ENCODE measurements around the gene LRMDA. TPM values are rescaled to one million over a fixed set of nuclear protein-coding genes. Genes with fewer than 3 reads are reported as not detected.

Gene LRMDA
- total RNA-seq, 1 donor from 2014 or later = 18.7 TPM

GRCh38 chr10:75493464-75493863, 62.0 kb downstream of the LRMDA start:
- Histone ChIP-seq H3K4me3 (ENCODE audit: low read depth, low read length) (no peak overlapping the region), H3K27me3 (ENCODE audit: control insufficient read depth, insufficient read depth, low read length) (no peaks in the 10 kb centered on the region), H3K36me3 (ENCODE audit: control insufficient read depth, insufficient read depth, low read length) (no peaks in the 10 kb centered on the region)
- DNase-seq (ENCODE audit: low read depth) = no peak
- TF ChIP-seq CTCF (IDR thresholded peaks at IDR 0.05; ENCODE audit: insufficient read depth, low read length, poor library complexity, severe bottlenecking) = no peak

GRCh38 chr10:75495434-75496190, 64.2 kb downstream of the LRMDA start:
- Histone ChIP-seq H3K27me3 (ENCODE audit: control insufficient read depth, insufficient read depth, low read length) (no peaks in the 10 kb centered on the region), H3K36me3 (ENCODE audit: control insufficient read depth, insufficient read depth, low read length) (no peaks in the 10 kb centered on the region), H3K4me3 (ENCODE audit: low read depth, low read length) (no peak overlapping the region)
- DNase-seq (ENCODE audit: low read depth) = no peak
- TF ChIP-seq CTCF (IDR thresholded peaks at IDR 0.05; ENCODE audit: insufficient read depth, low read length, poor library complexity, severe bottlenecking) = no peak

- TF ChIP-seq CTCF (IDR thresholded peaks at IDR 0.05; ENCODE audit: insufficient read depth, low read length, poor library complexity, severe bottlenecking) = no peak
- no peak overlapping the region for H3K4me3 ChIP-seq (ENCODE audit: low read depth, low read length)
- no peaks in the 10 kb centered on the region for H3K36me3 ChIP-seq (ENCODE audit: control insufficient read depth, insufficient read depth, low read length)
- DNase-seq (ENCODE audit: low read depth) = no peak
- H3K27me3 ChIP-seq (ENCODE audit: control insufficient read depth, insufficient read depth, low read length) = no peaks in the 10 kb centered on the region
Measured at GRCh38 chr10:75496191-75496567, 64.8 kb downstream of the LRMDA start.

- H3K27me3 ChIP-seq (ENCODE audit: control insufficient read depth, insufficient read depth, low read length) = no peaks in the 10 kb centered on the region
- TF ChIP-seq CTCF (IDR thresholded peaks at IDR 0.05; ENCODE audit: insufficient read depth, low read length, poor library complexity, severe bottlenecking) = no peak
- DNase-seq (ENCODE audit: low read depth) = no peak
- no peaks in the 10 kb centered on the region for H3K36me3 ChIP-seq (ENCODE audit: control insufficient read depth, insufficient read depth, low read length)
- H3K4me3 ChIP-seq (ENCODE audit: low read depth, low read length) = no peak overlapping the region
Measured at GRCh38 chr10:75497997-75498883, 66.8 kb downstream of the LRMDA start.

GRCh38 chr10:75498884-75499350, 67.5 kb downstream of the LRMDA start:
- Histone ChIP-seq H3K36me3 (ENCODE audit: control insufficient read depth, insufficient read depth, low read length) (no peaks in the 10 kb centered on the region), H3K27me3 (ENCODE audit: control insufficient read depth, insufficient read depth, low read length) (no peaks in the 10 kb centered on the region), H3K4me3 (ENCODE audit: low read depth, low read length) (no peak overlapping the region)
- no peak for DNase-seq (ENCODE audit: low read depth)
- TF ChIP-seq CTCF (IDR thresholded peaks at IDR 0.05; ENCODE audit: insufficient read depth, low read length, poor library complexity, severe bottlenecking) = no peak
